HG03378 (cell line): ENCODE measurements around the gene FER.
A peak's percentile ranks its signal among the peaks of the same experiment; 100 is the strongest.
"Not testable (repeated sequence)": the region's sequence is repeated elsewhere in the genome, so short reads cannot be mapped to it uniquely, and the experiment has no call there.

Experiments used
- ATAC-seq: cut with Tn5 transposase; IDR thresholded peaks from one replicate; pipeline ENCODE4 v1.9.1; 2021; ENCODE audit warnings: mild to moderate bottlenecking, moderate library complexity; ENCODE audit not compliant: unreplicated experiment

Gene FER

DNA sequence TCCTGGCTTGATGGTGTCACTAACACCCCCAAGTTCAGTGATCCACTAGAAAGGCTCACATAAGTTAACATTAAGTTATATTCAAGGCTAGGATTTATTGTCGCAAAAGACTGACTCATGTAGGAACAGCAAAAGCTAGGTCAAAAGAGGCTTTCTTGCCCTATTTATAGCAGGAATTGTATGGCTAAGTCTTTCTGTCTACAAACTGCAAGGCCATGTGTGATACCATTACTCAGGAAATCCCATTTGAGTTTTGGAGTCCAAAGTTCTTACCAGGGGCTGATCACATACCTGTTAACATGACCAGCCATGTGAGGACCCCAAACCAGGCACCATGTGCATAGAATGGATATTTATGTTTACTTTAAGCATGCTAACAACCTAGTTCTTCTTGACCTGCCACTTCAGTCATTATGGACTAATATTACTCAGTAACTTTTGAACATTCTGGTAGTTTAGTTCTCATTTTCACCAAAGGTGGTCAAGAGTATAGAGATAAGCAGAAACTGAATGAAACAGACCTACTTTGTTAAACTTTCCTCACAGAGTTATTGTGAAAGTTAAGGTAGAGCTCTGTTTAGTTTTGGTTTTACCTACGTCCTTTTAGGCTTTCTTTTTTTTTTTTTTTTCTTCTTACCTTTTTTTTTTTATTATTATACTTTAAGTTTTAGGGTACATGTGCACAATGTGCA is 281.1 kb downstream of the FER start:
- ATAC-seq: peak; percentile 59

DNA sequence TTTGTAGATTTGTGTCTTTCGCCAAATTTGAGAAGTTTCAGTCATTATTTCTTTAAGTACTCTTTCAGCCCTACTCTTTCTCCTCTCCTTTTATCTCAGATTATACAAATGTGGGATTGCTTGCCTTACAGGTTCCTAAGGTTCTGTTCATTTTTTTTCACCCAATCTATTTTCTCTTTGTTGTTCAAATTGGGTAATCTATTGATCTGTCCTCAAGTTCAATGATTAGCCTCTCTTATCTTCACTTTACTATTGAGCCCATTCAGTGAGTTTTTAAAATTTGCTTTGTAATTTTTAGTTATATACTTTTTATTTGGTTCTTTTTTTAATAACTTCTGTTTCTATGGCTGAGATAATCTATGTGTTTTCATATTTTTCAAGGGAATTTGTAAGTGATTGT is 282.1 kb downstream of the FER start:
- no peak for ATAC-seq

DNA sequence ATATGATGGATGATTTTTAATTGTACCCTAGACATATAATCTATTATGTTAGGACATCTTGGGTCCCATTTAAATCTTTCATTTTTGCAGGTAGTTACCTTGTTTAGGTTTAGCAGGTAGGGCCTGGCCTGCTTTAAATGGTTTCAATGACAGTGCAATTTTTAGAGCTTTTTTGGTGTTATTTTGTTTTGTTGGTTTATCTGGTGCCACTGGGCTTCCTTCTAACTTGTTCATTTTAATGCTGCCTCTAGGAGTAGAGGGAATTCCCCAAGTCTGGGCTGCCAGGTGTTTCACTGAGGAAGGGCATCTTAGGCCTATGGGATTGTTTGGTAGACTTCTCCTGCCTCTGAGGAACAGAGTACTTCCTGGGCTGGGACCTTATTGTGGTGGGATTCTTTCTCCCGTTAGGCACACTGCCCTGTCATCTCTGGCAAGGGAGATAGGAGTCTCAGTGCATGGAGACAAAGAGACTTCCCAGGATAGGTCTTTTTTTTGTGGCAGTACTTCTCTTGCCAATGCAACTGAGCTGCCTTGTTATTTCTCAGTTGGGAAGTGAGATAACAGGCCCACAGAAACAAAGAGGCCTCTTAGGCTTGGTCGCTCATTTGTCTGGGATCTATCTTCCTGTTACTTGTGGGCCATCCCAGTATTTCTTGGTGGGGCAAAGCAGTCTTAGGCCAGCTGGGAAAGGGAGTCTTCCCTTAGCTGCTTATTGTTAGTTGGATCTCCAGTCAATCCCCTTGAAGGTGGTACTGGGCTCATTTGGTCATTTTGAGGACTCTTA is 282.9 kb downstream of the FER start:
- no peak for ATAC-seq

DNA sequence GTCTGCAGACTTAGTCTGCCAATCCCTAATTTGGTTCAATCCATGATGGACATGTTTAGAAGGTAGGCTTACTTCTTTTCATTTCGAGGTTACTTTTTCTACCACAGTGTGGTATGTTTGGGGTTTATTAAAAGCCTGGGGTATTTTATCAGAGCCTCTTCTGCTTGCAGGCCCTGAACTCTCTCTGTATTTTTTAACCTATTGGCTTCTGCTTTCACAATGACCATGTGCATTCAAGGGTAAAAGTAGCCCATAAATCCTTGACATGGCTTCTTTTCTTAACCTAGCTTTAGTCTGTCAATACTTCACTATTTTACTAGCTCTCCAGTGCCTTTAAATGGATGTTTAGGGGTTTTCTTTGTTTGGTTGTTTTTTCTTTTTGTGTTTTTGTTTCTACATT is 286.6 kb downstream of the FER start:
- peak; percentile 65 for ATAC-seq

DNA sequence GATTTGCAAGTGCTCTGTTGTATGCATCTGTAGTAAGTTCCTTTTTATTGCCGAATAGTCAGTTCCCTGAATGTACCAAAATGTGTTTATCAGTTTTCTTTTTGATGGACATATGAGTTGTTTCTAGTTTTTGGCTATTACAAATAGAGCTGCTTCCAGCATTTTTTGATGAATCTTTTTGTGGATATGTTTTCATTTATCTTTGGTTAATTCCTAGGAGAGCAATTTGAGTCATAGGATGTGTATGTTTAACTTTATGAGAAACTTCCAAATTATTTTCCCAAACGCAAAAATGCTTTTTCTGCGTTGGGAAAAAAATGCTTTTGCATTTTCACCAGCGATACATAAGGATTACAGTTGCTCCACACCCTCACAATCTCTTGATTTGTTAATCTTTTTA is 287.7 kb downstream of the FER start:
- ATAC-seq: no peak

DNA sequence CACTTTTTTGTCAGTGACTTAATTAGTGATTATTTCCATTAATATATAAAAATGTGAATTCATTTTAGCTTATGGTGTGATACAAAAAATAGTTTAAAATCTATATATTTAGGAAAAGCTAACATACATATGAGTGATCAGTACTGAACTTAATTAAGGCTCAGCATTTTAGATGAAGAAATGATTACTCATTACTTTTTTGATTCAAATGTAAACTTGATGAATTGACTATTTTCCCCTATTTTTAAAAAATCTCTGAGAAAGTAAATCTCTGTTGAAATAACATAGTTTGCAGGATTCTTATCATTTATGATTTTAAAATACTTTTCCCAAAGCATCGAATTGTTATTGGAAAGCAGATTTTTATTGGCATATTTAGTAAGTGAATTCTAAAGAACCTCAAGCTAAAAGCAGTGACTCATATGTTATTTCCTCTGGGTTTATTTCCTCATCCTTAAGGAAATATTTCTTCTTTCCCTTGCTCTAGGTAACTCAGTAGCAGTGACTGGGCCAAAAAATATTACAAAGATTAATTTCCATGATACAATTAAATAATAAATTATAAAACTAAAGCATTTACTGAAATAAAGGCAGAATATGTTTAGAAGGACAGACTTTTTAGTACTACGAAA is 290.6 kb downstream of the FER start:
- no peak for ATAC-seq

DNA sequence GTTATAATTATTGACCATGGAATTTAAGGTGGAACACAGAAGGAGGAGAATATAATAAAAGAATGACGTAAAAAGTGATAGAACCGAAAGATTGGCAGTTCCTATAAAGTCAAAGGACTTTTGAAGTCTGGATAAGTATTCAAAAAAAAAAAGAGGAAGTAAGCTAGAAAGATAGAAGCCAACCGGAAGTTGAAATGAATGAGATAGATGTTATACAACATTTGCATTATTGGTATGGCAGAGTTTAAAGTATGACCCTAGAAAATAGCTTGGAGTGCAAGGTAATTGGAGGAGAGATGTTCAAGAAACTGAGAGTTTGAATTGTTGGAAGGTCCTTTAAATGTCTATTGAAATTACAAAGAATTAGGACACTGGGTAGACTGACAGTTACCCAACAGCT is 293.6 kb downstream of the FER start:
- peak; percentile 78 for ATAC-seq

DNA sequence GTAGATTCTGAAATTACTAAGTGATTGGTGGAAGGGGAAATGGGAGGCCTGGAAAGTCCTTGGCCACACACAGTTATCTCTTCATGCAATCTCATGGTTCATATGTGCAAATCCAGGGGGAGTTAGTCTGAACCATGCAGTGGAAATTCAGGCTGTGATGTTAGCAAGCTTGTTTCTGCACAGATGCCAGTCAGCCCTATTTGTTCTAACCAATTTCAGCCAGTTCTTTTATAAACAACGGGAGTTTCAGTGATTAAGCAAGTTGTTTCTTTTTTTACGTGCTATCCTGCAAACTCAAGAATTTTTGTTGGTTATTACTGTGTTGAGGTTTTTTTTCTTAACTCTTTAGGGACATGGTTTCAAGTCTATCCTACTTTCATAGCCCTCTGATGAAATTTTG is 298.0 kb downstream of the FER start:
- no peak for ATAC-seq

DNA sequence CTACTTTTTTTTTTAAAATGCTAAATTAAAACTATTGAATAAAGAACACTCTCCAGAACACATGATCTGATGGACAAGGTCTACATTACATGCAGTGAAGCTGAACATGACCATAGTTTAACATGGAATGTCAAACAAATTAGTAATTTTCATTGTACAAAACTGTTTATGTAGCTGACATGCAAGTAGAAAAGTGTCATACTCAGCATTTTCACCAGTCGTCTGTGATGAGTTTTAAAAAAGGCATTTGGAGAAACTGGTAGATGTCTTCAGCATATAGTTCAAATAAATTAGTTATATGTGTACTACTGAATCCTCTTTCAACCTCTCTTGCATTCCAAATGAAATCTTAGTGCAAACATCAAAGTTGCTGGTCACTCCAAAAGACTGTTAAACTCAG is 301.9 kb downstream of the FER start:
- no peak for ATAC-seq

DNA sequence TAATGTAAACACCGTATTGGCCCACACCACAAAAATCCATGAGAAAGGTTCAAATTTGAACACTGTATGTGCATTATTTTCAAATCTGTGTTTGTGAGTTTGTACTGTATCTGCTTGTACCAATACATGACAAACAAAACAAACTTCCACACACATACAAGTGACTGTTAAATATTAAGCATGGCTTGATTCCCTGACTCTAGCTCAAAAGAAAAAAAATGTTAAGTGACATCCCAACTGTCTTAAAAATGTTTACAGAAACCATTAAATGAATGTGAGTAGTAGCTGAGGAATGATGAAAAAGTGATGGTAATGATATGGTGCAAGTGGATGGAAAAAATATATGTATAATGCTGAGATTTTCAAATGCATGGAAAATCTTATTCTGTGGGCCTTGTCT is 302.6 kb downstream of the FER start:
- ATAC-seq: not testable (repeated sequence)

DNA sequence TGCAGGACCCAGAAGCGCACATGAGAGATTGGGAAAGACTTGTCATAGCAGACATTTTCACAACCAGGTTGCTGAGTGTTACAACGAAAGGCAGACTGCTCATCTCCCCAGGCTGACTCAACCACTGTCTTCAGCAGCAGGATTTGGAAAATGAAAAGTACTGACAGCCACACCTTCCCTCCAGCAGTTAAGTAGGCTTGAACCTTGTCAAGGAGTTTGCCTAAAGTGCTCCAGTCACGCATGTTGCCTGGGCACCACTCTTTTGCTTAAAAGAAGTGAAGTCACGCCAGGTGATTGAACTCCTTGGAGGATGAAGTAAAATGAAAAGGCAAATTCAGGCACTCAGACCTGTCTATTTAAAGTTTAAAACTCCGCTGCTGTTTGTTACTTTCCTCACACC is 304.5 kb downstream of the FER start:
- not testable (repeated sequence) for ATAC-seq

DNA sequence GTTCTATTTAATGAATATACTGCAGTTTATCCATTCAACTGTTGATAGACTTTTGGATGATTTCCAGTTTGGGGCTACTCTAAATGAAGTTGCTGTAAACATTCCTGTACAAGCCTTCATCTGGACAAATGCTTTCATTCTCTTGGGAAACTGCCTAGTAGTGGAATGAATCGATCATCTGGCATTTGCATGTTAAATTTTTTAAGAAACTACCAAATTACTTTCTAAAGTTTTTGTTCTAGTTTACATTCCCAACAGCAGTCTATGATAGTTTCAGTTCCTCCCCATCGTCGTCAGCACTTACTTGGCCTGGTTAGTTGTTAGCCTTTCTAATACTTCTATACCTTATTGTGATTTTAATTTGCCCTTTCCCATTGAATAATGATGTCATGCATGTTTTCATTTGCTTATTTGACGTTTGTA is 306.3 kb downstream of the FER start:
- no peak for ATAC-seq

DNA sequence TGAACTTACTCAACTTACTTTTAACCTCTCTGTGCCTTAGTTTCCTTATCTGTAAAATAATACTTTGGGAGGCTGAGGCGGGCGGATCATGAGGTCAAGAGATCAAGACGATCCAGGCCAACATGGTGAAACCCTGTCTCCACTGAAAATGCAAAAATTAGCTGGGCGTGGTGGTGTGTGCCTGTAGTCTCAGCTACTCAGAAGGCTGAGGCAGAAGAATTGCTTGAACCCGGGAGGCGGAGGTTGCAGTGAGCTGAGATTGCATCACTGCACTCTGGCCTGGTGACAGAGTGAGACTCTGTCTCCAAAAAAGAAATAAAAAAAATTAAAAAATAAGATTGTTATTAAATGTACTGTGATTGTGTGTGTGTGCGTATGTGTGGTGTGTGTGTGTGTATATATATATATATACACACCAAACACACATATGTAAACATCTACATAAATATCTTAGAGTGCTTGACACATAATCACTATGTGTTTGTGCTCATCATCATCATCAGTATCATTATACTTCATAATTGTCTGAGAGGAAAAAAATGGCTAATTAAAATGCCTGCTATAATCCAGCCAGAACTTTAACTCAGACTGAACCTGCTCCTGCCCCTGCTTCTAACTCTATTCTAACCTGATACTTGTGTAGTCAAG is 312.8 kb downstream of the FER start:
- ATAC-seq: no peak

DNA sequence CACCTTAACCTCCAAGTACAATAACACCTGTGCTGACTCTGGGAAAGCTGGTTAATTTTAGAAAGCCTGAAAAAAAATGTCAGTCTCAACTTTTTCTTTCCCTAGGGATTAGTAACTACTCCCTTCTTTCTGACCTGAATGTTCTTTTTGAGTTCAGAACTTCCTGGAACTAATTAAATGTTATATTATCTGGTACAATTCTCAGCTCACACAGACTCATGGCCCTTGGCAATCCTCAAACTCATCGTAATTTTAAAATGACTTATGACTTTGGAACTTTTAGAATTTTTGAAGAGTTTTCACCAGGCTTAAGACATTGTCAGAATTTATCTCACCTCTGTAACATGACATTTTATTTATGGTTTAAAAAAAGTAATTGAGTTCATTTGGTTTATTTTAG is 315.0 kb downstream of the FER start:
- no peak for ATAC-seq

DNA sequence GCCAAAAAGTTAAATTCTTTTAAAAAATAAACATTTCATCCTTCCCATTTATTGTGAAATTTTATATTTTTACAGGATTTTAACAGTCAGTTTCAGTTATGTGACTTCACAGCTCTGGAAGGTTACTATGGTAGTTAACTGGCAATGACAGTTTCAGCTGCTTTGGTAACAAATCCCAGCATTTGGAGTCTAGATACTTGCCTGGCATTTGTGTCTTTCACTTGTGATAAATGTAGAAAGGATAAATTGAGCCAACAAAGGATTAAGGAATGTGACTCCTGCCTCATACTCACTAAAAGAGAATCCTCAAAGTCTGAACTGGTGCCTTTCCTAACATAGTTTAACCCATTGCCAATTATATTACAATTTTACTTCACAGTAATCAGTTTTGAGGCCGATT is 315.5 kb downstream of the FER start:
- ATAC-seq: no peak

DNA sequence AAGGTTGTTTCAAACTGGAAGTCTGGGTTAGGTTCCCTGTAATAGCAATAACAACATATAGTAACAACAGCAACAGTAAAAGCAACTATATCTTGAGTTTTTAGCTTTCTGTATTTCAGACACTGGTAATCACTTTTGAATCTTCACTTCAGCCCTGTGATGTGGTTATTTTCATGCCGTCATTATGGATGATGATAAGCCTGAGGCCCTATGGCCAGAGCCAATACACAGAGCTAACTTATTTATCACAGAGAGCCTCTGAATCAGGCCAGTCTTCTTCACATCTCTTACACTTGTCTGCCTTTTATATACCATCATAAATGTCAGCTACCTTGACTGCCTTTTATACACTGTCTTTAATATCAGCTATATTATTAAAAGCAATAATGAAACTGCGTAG is 329.0 kb downstream of the FER start:
- no peak for ATAC-seq

DNA sequence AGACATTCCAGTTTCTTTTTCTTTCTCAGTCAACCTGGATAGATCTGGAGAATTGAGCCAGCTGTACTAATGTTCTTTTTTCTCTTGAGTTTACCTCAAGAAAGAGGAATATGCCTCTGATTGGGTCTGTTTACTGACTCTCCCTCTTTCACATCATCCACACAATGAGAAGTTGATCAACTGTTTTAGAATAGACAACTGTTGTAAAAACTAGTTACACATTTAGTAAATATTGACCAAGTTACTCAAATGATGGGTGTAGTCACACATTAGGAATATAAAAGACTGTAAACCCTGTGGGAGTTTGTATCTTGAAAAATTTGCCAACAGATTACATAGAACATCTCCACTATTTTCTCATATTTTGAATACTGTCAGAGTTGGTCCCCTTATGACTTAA is 330.8 kb downstream of the FER start:
- no peak for ATAC-seq

DNA sequence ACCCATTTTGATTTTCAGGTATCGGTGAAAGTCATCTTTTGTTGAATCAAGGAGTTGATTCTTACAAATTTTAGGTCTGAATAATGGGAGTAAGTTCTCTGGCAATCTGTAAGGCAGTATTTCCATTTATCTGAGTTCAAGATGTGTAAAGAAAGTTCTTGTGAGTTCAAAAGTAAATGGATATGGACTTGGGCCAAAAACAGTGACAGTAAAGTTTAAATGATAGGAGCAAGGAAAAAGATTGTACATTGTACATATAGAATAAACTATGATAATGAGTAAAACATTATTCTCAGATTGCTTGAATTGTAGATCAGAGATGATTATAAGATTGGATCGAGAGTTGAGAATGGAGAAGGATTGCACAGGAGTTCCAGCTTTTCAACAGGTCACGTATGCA is 332.8 kb downstream of the FER start:
- ATAC-seq: no peak

DNA sequence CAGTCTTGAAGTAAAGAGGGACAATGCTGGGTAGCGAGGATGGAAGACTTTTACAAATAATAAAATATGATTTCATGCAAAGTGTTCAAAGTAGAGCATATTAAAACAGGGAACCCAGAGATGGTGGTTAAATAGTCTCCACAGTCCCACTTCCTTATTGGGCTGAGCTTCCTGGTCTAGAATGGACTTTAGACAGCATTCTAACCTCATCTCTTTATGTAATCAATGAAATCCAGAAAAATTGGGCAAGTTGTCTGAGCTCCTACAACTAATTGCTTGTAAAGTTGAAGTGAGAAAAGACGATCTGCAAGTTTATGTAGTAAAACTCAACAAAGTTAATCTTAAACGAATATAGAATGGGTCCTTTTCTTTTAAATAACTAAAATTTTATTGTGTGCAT is 333.2 kb downstream of the FER start:
- ATAC-seq: no peak

DNA sequence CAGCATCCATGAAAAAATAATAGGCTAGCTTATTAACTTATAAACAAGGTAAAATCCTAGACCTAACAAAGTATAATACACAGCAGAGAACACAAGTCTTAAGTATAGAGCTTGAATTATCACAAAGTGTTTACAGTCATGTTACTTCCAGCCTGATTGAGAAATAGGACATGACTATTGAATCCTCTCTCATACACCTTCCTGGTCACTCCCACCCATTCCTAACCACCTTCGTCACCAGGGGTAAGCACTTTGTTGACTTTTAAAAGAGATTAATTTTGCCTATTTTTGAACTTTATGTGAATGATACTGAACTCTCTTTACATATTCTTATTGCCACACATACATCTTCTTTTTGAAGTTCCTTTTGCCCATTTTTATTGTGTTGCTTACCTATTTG is 336.2 kb downstream of the FER start:
- no peak for ATAC-seq

DNA sequence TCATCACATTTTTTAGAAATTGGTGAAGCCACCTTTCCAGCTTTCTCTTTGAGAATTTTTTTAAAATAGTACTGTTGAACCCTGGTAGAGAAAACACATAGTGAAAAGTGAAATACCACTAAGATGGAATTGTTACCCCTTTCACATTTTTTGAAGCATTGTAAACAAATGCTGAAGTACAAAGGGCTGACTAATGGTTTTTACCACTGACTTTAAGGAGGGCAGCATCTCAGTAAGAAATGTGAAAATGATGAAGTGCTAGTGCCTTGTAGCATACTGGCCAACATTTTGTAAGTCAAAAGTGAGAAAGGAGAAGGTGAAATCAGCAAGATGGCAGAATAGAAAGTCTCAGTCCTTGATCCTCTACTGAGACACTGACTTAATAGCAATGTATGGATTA is 341.5 kb downstream of the FER start:
- ATAC-seq: no peak

DNA sequence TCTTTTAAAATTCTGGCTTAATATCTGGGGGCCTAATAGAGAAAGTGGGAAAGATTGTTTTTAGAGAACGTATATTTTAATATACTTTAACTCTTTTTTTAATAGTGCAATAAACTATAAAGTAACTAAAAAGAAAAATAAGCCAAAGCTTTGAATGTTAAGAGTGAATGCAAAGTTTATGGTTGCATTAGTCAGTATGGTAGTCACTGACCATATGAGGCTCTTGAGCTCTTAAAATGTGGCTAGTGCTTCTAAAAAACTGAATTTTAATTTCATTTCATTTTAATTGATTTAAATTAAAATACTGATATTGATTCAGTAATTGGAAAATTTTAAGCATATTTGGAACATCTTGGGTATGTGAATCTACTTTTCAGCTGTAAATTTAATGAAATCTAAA is 351.4 kb downstream of the FER start:
- no peak for ATAC-seq
